GM23248 (cell line): ENCODE measurements around the gene AP1G2. TPM values are rescaled to one million over a fixed set of nuclear protein-coding genes. Genes with fewer than 3 reads are reported as not detected.
"Not testable (repeated sequence)": the region's sequence is repeated elsewhere in the genome, so short reads cannot be mapped to it uniquely, and the experiment has no call there.

Source experiments
- DNase-seq: peaks from one replicate; pipeline ENCODE4 v3.0.0-alpha.2; 2015
- H2AFZ ChIP-seq: fragments of 200-600 bp; sonication (generic); 2 replicates; pipeline ENCODE4 v1.6.1; 2016; ENCODE audit warnings: antibody characterized with exemption
- H3F3A ChIP-seq: fragments of 200-600 bp; sonication (generic); 2 replicates; pipeline ENCODE4 v1.6.1; 2016; ENCODE audit warnings: mild to moderate bottlenecking, antibody characterized with exemption, mixed run types; ENCODE audit not compliant: insufficient read depth
- H3K27ac ChIP-seq: fragments of 200-600 bp; sonication (generic); 2 replicates; pipeline ENCODE4 v1.5.1; 2016; ENCODE audit warnings: mild to moderate bottlenecking
- H3K27me3 ChIP-seq: fragments of 200-600 bp; sonication (generic); replicated peaks from 2 replicates; pipeline ENCODE4 v1.6.1; 2016; ENCODE audit warnings: mild to moderate bottlenecking; ENCODE audit not compliant: insufficient read depth
- H3K36me3 ChIP-seq: fragments of 200-600 bp; sonication (generic); 2 replicates; pipeline ENCODE4 v1.6.1; 2016; ENCODE audit warnings: low read depth, mild to moderate bottlenecking
- H3K4me1 ChIP-seq: fragments of 200-600 bp; sonication (generic); 2 replicates; pipeline ENCODE4 v1.6.1; 2016; ENCODE audit warnings: mild to moderate bottlenecking; ENCODE audit not compliant: insufficient read depth
- H3K4me2 ChIP-seq: fragments of 200-600 bp; sonication (generic); one replicate; pipeline ENCODE4 v1.6.1; 2016; ENCODE audit warnings: mild to moderate bottlenecking; ENCODE audit not compliant: unreplicated experiment
- H3K4me3 ChIP-seq: fragments of 200-600 bp; sonication (generic); 2 replicates; pipeline ENCODE4 v1.5.1; 2016; ENCODE audit warnings: mild to moderate bottlenecking
- H3K79me2 ChIP-seq: fragments of 200-600 bp; sonication (generic); 2 replicates; pipeline ENCODE4 v1.6.1; 2016; ENCODE audit warnings: mild to moderate bottlenecking; ENCODE audit not compliant: insufficient read depth
- H3K9ac ChIP-seq: fragments of 200-600 bp; sonication (generic); 2 replicates; pipeline ENCODE4 v1.6.1; 2016; ENCODE audit warnings: mild to moderate bottlenecking
- H3K9me2 ChIP-seq: fragments of 200-600 bp; sonication (generic); 2 replicates; pipeline ENCODE4 v1.6.1; 2016; ENCODE audit warnings: mixed run types, mild to moderate bottlenecking, moderate library complexity; ENCODE audit not compliant: insufficient read depth
- H3K9me3 ChIP-seq: fragments of 200-600 bp; sonication (generic); one replicate; pipeline ENCODE4 v1.6.1; 2017; ENCODE audit warnings: low read depth
- H4K20me1 ChIP-seq: fragments of 200-600 bp; sonication (generic); 2 replicates; pipeline ENCODE4 v1.6.0; 2016; ENCODE audit not compliant: insufficient read depth
- EZH2 ChIP-seq: fragments of 200-600 bp; sonication (generic); IDR thresholded peaks from 2 replicates; pipeline ENCODE4 v1.6.1; 2018; ENCODE audit warnings: antibody characterized with exemption, mild to moderate bottlenecking; ENCODE audit not compliant: insufficient read depth, poor library complexity, severe bottlenecking
- EZH2phosphoT487 ChIP-seq: fragments of 200-600 bp; sonication (generic); IDR thresholded peaks from 2 replicates; pipeline ENCODE4 v1.6.1; 2018; ENCODE audit warnings: antibody characterized with exemption, moderate library complexity, mild to moderate bottlenecking, low read depth; ENCODE audit not compliant: insufficient read depth
- WGBS, 2 experiments: methylation state at CpG; one replicate each; pipeline ENCODE4 v1.1.6; 2015 to 2017; ENCODE audit warnings: low lambda C conversion rate in 2 of 2, low coverage in 1 of 2; ENCODE audit errors: missing lambda C conversion rate in 2 of 2; 5-methylcytosine and 5-hydroxymethylcytosine counted together
- in situ Hi-C: fragments of 300-500 bp; cut with MboI; formaldehyde crosslinking; loops from 2 replicates; pipeline ENCODE4 v1.15.0; 2020
- polyA plus RNA-seq: library from polyadenylated mRNA; unstranded; fragments of >200 nt; fragmentation: Nextera tagmentation; extraction: Ambion mirVana; gene quantifications from 2 replicates; pipeline ENCODE4 v1.2.1, GENCODE V29; 2016
- total RNA-seq: library from RNA; depleted of rRNA; stranded (reverse); fragments of >200 nt; shearing (Covaris generic); gene quantifications from 2 replicates; pipeline ENCODE4 v1.2.3, GENCODE V29; 2014

AP1G2 gene
- total and polyA plus RNA-seq, 2 experiments from 2014 or later = 10.2 to 13.7 TPM

GRCh38 chr14:23612802-23613201 is 45.2 kb upstream of the AP1G2 start:
- H2AFZ ChIP-seq = no peak overlapping the region
- in situ Hi-C loops = no loop called here
- no peaks in the 10 kb centered on the region for H3K79me2 ChIP-seq
- no peaks in the 10 kb centered on the region for H4K20me1 ChIP-seq
- WGBS, 2 experiments = 8 to 16% methylated on average over 1 of the region's 1 CpG
- H3K9me3 ChIP-seq = no peaks in the 10 kb centered on the region
- no peaks in the 10 kb centered on the region for H3K36me3 ChIP-seq
- no peaks in the 10 kb centered on the region for H3K4me1 ChIP-seq
- H3F3A ChIP-seq = no peaks in the 10 kb centered on the region
- H3K27ac ChIP-seq = no peak overlapping the region
- DNase-seq = no peak
- peaks cover 22% of the 10 kb centered on the region for H3K27me3 ChIP-seq
- no peak overlapping the region for H3K4me2 ChIP-seq
- H3K9me2 ChIP-seq = no peaks in the 10 kb centered on the region
- no peak for TF ChIP-seq EZH2phosphoT487
- no peak for TF ChIP-seq EZH2
- no peak overlapping the region for H3K9ac ChIP-seq
- H3K4me3 ChIP-seq = no peak overlapping the region

GRCh38 chr14:23612354-23612732 is 44.8 kb upstream of the AP1G2 start:
- Histone ChIP-seq H4K20me1 (no peaks in the 10 kb centered on the region), H3K79me2 (no peaks in the 10 kb centered on the region), H3K4me3 (no peak overlapping the region), H3K4me1 (no peaks in the 10 kb centered on the region), H3F3A (no peaks in the 10 kb centered on the region), H3K9me2 (no peaks in the 10 kb centered on the region), H3K36me3 (no peaks in the 10 kb centered on the region), H3K27ac (no peak overlapping the region), H3K9me3 (no peaks in the 10 kb centered on the region), H2AFZ (no peak overlapping the region), H3K27me3 (peaks cover 22% of the 10 kb centered on the region), H3K9ac (no peak overlapping the region), H3K4me2 (no peak overlapping the region)
- in situ Hi-C loops = no loop called here
- WGBS, 2 experiments = 40 to 58% methylated on average over 4 of the region's 4 CpGs
- TF ChIP-seq EZH2 (no peak), EZH2phosphoT487 (no peak)
- DNase-seq = no peak

GRCh38 chr14:23610815-23611289 is 43.3 kb upstream of the AP1G2 start:
- DNase-seq = no peak
- H2AFZ ChIP-seq = no peak overlapping the region
- TF ChIP-seq EZH2 = no peak
- no peak for TF ChIP-seq EZH2phosphoT487
- H3K36me3 ChIP-seq = no peaks in the 10 kb centered on the region
- H3K79me2 ChIP-seq = no peaks in the 10 kb centered on the region
- 12 to 15% methylated on average over 4 of the region's 4 CpGs for WGBS, 2 experiments
- H3K9ac ChIP-seq = no peak overlapping the region
- no peaks in the 10 kb centered on the region for H3K9me3 ChIP-seq
- peaks cover 22% of the 10 kb centered on the region for H3K27me3 ChIP-seq
- no peak overlapping the region for H3K4me2 ChIP-seq
- H3K27ac ChIP-seq = no peak overlapping the region
- in situ Hi-C loops = no loop called here
- H3K9me2 ChIP-seq = no peaks in the 10 kb centered on the region
- H4K20me1 ChIP-seq = no peaks in the 10 kb centered on the region
- H3K4me1 ChIP-seq = no peaks in the 10 kb centered on the region
- H3F3A ChIP-seq = no peaks in the 10 kb centered on the region
- no peak overlapping the region for H3K4me3 ChIP-seq

DNA sequence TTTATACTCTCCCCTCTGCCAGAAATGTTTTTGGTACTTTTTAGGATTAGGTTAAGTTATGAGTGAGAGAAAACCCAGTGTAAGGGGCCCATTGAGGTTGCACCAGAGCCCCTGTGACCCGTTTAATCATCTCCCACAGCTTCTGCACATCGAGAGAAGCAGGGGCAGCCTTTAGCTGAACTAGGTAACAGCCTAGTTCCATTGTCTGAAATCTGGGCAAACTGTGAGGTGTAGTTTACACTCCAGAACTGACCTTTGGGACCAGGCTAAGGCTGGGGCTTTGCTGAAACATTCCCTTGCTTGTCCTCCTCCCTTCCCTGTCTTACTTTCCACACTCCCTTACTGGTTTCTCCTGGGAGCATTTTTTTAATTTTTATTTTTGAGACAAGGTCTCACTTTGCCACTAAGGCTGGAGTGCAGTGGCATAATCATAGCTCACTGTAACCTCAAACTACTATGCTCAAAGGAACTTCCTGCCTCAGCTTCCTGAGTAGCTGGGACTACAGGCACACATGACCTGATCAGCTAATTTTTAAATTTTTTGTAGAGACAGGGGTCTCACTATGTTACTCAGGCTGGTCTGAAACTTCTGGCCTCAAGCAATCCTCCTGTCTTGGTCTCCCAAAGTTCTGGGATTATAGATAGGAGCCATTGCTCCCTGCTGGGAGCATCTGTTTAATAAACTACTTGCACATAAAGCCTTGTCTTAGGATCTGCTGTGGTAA is 42.7 kb upstream of the AP1G2 start:
- Histone ChIP-seq H3K4me2 (no peak overlapping the region), H3K79me2 (no peaks in the 10 kb centered on the region), H4K20me1 (no peaks in the 10 kb centered on the region), H3K4me3 (no peak overlapping the region), H3K4me1 (no peaks in the 10 kb centered on the region), H3K27me3 (peaks cover 22% of the 10 kb centered on the region), H2AFZ (no peak overlapping the region), H3K9ac (no peak overlapping the region), H3K9me3 (no peaks in the 10 kb centered on the region), H3F3A (no peaks in the 10 kb centered on the region), H3K36me3 (no peaks in the 10 kb centered on the region), H3K27ac (no peak overlapping the region), H3K9me2 (no peaks in the 10 kb centered on the region)
- in situ Hi-C loops = no loop called here
- WGBS, 2 experiments = 2 to 8% methylated on average over 2 of the region's 2 CpGs
- no peak for TF ChIP-seq EZH2
- TF ChIP-seq EZH2phosphoT487 = no peak
- DNase-seq = no peak

DNA sequence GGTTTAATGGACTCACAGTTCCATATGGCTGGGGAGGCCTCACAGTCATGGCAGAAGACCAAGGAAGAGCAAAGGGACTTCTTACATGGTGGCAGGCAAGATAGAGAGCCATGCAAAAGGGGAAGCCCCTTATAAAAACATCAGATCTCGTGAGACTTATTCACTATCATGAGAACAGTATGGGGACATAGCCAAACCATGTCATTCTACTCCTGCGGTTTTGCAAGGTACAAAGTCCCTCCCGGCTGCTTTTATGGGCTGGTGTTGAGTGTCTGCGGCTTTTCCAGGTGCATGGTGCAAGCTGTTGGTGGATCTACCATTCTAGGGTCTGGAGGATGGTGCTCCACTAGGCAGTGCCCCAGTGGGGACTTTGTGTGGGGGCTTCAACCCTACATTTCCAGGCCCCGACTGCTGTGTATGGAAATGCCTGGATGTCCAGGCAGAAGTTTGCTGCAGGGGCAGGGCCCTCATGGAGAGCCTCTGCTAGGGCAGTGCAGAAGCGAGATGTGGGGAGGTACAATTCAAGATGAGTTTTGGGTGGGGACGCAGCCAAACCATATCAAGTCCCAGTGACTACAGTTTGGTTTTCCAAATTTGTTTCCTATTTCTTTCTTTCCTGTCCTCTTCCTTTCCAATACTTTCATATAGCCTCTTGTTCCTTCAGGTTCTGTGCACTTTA is 42.0 kb upstream of the AP1G2 start:
- H2AFZ ChIP-seq, H3K4me1 ChIP-seq, H3K27ac ChIP-seq, DNase-seq, H3K9ac ChIP-seq, H3K36me3 ChIP-seq, H3K9me2 ChIP-seq, H4K20me1 ChIP-seq, in situ Hi-C loops, H3K4me2 ChIP-seq, H3F3A ChIP-seq, H3K9me3 ChIP-seq, H3K79me2 ChIP-seq, H3K4me3 ChIP-seq: not testable (repeated sequence)
- WGBS, 2 experiments = 24 to 28% methylated on average over 7 of the region's 7 CpGs
- H3K27me3 ChIP-seq = peaks cover 22% of the 10 kb centered on the region
